Renal pelvis (tissue), 4 donors: ENCODE results near the gene TBX2. TPM values are rescaled to one million over a fixed set of nuclear protein-coding genes. Genes with fewer than 3 reads are reported as not detected.

ENCODE experiments used
- DNase-seq: peaks from one replicate; pipeline ENCODE4 v3.0.0-alpha.2; 2013
- polyA plus RNA-seq, 3 donors: library from polyadenylated mRNA; unstranded; fragments of 120-200 nt; gene quantifications; one replicate each; pipeline ENCODE4 v1.2.1, GENCODE V29; 2013; ENCODE audit not compliant: insufficient read length in 3 of 3

Gene TBX2
- polyA plus RNA-seq, 3 donors, result 90.0 to 111 (median 104) TPM

DNA sequence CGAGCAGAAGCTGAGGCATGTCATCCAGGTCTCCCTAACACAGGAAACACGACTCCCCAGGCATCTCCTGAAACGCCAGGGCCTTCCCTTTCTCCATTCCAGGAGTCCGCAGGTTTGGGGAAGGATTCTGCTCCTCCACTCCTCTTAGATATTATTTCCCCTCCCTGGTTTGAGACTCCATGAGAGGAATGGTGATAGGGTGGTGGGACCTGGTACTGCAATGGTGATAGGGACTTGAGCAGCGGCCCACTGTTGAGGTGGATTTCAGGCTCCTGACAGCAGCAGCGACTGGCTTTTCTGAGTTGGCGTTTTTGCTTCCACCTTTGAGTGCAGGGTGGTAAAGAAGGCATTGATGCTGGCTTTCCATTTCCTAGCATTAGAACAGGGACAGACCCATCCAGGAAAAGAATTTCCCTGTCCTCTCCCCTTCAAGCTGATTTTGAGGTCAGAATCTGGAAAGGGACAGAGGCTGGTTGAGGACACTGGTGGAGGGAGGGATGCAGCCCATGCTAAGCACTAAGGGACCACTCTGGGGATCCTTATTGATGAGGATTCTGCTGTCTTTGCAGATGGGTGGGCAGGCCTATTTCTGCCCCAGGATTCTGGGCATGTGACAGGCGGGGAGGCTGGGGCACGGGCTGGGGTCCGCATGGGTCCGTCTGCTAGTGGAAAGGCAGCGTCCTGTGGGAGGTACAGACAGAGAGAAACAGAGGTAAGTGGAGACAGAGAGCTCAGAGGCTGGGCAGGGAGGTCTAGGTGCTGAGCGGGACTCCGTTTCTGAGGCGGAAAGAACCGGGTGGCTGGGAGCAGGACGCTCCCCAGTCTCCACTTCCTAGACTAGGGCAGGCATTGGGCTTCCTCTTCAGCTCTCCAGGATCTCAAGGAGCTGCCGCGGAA is 51.2 kb downstream of the TBX2 start:
- DNase-seq, result no peak

DNA sequence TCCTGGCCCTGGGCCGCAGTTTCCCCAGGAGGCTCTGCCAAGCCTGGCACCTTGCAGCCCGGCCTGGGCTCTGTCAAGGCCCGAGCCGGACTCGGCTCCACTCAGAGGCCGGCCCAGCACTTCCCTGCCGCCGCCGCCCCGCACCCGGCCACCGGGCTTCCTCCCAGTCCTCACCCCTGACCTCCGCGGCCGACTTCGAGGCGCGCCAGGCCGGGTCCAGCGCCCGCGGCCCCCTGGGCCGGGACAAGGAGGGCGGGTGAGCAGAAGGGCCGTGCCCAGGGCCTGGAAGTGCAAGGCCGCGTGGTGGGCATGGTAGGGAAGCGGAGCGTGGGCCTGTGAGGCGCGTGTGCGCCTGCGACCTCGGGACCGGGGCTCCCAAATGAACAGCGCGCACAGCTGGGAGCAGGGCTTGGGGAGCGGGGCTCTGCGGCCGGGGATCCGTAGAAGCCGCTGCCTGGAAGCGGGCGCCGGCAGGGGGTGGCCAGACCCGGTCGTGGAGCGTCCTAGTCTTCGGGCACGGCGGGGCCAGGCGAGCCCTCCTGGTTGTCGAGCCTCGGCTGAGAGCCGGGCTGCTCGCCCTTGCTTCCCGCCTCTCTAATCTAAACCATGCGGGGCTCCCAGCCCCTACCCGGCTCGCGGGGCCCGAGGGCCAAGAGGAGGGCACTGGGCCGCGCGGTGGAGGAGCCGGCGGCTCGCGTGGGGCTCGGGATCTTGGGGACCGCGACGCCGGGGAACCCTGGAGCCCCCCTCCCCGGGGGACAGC is 52.1 kb downstream of the TBX2 start:
- DNase-seq, result no peak

DNA sequence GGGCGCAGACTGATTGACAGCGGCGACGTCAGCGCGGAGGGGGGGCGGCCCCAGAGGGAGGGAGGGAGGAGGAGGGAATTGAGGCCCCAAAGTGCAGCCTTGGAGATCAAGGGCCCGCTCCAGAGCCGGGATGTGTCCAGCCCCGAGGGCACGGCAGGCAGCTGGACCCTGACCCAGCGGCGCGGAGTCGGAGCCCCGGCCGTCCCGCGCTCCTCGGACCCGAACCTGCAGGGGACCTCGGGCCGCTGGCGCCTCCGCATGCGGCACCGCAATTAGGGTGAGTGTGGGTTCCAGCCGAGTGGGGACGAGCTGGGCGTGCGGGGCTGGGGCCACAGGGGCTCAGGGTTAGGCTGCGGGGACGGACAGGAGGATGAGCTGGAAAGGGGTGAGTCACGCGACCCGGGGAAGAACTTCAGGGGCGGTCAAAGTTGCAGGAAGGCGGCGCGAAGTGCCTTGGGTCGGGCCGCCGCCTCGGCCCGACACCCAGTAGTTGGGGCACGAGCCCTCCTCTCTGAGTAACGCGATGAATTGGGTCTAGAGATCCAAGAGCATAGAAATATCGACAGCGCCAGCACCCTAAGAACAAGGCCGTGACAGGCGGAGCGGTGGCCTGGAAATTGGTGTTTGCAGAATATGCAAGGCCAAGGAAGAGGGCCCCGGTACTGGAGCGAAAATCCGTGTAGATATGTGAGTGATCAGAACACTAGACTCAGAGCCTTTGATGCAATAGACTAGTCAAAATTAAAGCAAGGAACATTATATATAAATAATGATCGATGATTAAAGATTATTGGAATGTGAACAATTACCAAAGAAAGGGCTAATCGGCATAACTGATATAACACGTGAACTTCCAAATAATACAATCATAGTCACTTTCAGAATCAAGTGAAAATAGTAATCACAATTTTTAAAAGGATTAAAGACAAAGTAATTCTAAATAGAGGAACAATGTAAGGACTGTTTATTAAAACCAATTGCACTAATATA is 53.0 kb downstream of the TBX2 start, which contains the start of gene TBX4:
TBX4 (plus strand) TSS at position 122 of the 990 bp plus-strand sequence. CDS start 4,069 bp downstream, outside the sequence.
- DNase-seq, result no peak

DNA sequence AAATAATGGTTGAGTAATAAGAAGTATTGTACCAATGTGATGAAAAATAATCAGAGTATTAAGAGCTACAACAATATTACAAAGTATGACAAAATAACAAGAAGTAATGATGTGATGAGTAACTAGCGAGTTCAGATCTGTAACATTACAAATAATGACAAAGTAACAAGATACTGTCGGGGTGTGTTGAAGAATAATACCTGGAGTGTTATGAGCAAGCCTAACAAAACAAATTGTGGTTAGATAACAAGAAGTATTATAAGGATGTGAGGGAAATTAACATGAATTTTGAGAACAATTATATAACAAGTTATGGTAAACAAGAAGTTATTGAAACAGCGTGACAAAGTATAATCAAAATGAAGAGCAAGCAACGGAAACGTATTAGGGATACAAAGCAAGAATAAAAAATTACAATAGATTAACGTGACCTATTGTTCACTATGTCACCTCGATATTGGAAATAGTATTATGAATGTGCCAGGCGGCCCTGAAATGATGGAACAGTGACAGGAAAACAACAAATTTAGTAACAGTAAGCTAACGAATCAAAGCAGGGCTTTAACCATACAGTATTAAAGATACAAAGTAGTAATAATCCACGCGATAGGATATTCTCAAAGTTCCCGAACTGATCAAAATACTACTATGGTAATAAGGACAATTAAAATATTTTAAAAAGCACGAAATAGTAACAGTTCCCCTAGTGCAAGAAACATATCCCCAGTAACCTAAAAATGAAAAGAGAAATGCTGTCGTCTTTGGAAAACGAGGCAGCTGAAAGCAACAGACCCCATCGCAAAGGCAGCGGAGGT is 54.1 kb downstream of the TBX2 start:
- DNase-seq, result no peak

DNA sequence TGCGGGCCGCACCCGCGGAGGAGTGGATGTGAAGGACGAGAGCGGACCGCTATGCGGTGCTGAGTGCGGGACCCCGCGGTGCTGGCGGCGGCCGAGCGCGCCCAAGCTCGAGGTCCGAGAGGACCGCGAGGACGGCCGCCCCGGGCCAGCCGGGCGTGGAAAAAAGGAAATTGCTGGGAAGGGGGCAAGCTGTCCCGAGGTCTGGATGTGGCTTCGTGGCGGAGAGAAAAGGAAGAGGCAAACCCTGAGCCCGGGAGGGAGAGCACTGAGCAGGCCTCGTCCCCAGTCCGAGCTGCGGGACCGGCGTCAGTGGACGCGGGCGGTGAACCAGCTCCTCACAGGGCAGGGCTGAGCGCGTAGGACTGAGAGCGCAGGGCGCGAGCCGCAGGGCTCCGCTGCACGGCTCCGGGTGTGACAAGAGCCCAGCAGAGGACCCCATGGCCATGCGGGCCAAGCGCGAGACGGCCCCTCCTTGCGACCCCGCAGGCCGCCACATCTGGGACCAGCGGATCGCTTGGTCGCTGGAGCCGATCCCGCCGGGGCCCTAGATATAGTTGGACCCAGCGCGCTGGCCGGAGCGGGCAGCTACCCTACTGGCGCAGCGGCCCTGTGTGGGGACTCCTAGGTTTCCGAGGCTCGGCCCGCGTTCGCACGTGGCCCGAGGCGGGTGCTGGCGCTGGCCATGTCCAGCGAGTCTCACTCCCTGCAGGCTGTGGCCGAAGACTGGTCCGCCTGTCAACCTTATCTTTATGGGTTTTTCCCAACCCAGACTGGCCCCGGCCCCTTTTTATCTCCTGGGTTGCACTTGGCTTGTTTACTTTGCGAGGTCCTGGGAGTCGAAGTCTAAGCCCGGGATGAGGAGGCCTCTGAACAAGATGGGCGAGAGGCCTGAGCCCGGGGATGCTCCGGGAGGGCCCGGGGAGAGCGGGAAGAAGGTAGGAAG is 55.0 kb downstream of the TBX2 start:
- DNase-seq, result no peak

DNA sequence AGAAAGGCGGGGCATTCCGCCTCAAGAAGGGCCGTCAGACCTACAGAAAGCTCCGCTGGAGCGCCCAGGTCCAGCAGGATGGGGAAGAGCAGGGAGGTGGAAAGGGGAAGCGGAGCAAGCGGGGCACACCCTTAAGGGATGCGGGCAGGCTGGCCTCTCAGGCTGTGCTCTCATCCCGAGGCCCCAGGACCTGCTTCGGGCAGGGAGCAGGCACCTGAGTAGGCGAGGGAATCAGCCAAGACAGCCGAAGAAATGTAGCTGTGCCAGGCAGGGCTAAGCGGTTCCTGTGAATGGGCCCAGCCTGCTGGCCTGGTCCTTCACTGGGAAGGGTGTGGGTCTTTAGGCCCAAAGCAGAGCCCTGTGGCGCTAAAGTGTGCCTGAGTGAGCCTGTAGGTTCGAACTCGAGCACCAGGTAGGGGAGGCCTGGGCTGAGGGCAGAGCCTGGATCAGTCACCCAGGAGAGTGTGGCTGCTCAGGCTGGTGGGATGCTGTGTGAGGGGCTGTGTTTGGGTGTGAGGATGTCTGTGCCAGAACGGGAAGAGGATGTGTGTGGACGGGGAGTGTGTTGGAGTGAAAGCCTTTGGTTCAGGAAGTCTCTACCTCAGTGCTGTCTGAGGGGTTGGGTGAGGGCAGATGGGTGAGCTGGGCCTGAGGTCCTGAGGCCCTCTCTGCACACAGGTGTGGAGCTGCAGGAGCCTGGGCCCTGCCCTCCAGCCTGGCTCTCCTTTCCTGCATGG is 55.8 kb downstream of the TBX2 start:
- DNase-seq, result no peak

DNA sequence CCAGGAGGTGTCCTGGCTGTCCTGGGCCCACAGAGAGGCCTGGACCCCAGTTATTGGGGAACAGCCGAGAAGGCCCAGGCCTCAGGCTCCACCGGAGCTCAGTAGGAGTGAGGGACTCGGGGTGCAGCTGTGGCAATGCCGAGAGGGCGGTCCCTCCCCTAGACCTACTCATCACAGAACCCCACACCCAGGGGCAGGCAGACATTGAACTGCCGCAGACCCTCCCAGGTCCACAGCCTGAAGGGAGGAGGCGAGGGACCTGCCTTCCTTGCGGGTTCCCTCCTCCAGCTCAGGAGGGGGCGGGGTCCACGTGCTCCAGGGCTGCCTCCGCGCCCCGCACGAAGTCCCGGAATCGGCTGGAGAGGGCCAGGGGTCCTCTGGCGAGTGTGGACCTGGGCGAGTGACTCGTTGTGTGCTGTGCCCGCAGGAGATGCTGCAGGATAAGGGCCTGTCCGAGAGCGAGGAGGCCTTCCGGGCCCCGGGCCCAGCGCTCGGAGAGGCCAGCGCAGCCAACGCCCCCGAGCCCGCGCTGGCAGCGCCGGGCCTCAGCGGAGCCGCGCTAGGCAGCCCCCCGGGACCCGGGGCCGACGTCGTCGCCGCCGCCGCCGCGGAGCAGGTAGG is 56.5 kb downstream of the TBX2 start:
- no peak for DNase-seq

DNA sequence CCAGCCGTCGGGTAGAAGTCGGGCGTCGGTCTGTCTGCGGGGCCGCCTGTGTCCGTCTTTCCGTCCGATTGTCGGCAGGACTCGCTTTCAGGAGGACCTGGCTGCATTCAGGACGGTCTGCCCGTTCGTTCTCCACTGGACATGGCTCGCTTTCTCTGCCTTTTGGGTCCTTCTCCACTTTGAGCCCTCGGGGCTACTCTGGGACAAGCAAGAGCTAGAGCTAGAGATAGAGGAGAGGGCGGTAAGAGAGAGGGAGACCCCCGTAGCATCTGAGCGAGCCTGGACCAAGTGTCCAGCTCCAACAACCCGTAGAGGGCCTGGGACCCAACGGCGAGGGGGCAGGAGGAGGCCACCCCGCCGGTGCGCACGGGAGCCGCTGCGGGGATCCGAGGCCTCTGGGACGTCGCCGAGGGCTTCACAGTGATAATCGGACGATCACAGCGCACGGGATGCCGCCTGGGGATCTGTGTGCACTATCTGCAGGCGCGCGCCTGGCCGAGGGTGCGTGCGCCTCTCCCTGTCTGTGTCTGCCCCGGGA is 57.1 kb downstream of the TBX2 start:
- no peak for DNase-seq

DNA sequence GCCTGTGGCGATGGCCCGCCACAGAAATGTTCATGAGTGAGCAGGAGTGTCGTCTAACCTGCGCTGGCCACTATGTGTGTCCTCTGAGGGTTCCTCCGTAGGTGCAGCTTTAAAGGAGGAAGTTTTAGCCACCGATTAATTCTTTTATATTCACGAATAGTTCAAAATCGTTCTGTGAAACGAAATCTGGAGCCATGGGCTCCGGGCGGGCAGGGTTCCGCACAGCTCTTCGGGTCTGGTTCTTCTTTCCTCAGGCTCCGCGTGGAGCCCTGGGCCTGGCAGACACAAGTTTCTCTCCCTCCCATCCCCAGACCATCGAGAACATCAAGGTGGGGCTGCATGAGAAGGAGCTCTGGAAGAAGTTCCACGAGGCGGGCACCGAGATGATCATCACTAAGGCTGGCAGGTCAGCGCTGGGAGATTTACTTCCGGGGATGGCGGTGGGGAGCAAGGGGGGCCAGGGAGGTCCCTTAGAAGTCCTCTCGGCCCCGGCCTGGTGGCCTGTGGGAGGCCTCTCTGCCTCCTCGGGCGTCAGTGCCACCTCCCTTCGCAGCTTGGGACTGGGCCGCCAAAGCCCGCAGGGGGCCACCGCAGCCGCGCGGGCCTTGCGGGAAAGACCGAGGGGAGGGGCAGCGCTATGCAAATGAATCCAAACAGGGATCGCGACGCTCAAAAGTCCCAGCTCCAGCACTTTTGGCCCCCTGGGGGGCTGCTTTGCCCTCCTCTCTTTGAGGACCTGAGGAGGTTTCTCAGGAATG is 57.8 kb downstream of the TBX2 start:
- no peak for DNase-seq

DNA sequence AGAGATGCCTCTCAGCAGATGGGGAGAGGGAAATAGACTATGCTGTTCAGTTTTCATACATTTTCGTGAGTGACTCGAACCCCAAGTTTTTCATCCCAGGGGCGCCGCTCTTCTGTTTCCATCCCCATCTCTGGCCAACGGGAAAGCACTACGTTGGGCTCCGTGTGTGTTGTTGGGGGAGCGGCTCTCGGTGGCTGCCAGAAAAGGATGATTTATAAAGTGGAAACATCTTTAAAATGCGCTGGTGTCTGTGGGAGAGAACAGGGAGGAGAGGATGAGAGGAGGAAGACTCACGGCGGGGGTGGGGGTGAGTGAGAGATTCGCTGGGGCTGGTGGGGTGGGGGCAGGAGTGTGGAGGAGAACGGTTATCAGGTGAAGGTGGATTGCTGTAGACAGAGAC is 58.4 kb downstream of the TBX2 start:
- DNase-seq, result no peak

DNA sequence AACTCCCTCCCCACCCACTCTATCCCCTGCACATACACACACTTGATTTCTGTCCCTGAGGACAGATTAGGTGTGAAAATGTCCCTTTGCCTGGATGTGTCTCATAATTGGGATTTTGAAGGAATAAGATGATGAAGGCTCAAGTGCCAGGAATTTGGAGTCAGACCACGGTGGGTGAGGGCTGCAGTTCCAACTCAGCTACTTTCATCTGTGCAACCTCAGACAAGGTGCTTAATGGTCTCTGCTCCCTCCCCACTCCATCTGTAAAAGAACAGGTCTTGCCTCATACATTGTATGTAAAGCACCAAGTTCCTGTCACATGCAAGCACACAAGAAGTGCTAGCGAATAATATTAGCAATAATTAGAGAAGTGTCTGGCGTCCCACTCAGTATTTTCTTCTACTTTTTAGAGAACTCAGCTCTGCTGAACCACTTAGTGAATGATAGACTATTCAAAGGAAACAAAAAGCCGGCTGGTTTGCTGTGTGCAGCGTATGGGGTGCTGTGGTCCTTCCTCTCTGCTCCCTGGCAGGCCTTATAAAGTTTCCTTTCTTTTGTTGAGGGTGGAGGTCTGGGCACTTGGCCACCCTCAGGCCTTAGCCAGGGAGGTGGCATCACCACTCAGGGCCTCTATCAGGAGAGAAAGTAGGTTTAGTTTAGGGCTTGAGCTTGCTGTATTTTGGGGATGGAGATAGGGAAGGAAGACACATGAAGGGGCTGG is 58.9 kb downstream of the TBX2 start:
- DNase-seq, result no peak

Other genes starting within 250 kb of the TBX2 start
- gene TBX4, start 52.6 kb downstream of the TBX2 start, polyA plus RNA-seq, result under 1 TPM; 0.11 to 0.21 (median 0.21) TPM
- 1 to 10 TPM in 1 of 3 donors, under 1 TPM in 2; 0.50 to 2.6 (median 0.75) TPM for gene NACA2, start 191.4 kb downstream of the TBX2 start, polyA plus RNA-seq